Endothelial cell of umbilical vein (primary cell): ENCODE results near the gene NAV2. TPM values are rescaled to one million over a fixed set of nuclear protein-coding genes. Genes with fewer than 3 reads are reported as not detected.

ENCODE experiments used
- BruUV-seq: library from RNA; stranded (reverse); fragments of 400-500 nt; replicated peaks from 2 replicates; lab custom pipeline; 2021; lab: Mats Ljungman, UMichigan
- CTCF ChIA-PET: fragments of 300-600, 350-600 bp; sonication (Branson Sonifier 250); formaldehyde crosslinking; loops from one replicate; lab custom pipeline; 2021; ENCODE audit warnings: antibody characterized with exemption, inconsistent platforms; lab: Charles Lee
- POLR2A ChIA-PET: fragments of 300-600, 350-600 bp; sonication (Branson Sonifier 250); formaldehyde crosslinking; loops from one replicate; lab custom pipeline; 2021; ENCODE audit warnings: antibody characterized with exemption, inconsistent platforms; lab: Charles Lee
- DNase-seq: peaks from one replicate; pipeline ENCODE4 v3.0.0-alpha.2; 2011; ENCODE audit warnings: low read depth, low spot score
- FAIRE-seq: peaks from 2 replicates; lab custom pipeline; 2011; peaks lifted over from hg19 to GRCh38; lab: Jason Lieb, UNC
- H2AFZ ChIP-seq: 2 replicates; pipeline ENCODE4 v1.6.0; 2012; ENCODE audit warnings: low read depth, low read length, control low read depth, inconsistent platforms
- H3K27ac ChIP-seq: 2 replicates; pipeline ENCODE4 v1.5.1; 2011; ENCODE audit warnings: low read depth, mild to moderate bottlenecking, control low read depth, low read length, moderate library complexity; ENCODE audit not compliant: insufficient read depth
- H3K27me3 ChIP-seq, 2 experiments: 2 replicates each; pipeline versions ENCODE4 v1.6.0 to v1.6.1; 2011; ENCODE audit warnings: low read length in 2 of 2, mixed read lengths in 1 of 2; ENCODE audit not compliant: control insufficient read depth in 2 of 2, insufficient read depth in 2 of 2
- H3K36me3 ChIP-seq, 2 experiments: 2 replicates in 1 of 2; 3 replicates in 1 of 2; pipeline ENCODE4 v1.5.1; 2011; ENCODE audit warnings: low read length in 2 of 2, mild to moderate bottlenecking in 1 of 2, moderate library complexity in 1 of 2; ENCODE audit not compliant: control insufficient read depth in 2 of 2, insufficient read depth in 2 of 2; ENCODE audit errors: extremely low read depth in 1 of 2
- H3K4me1 ChIP-seq: 3 replicates; pipeline ENCODE4 v1.5.1; 2011; ENCODE audit warnings: mild to moderate bottlenecking, low read length; ENCODE audit not compliant: control insufficient read depth, insufficient read depth; ENCODE audit errors: extremely low read depth
- H3K4me2 ChIP-seq: 2 replicates; pipeline ENCODE4 v1.6.1; 2011; ENCODE audit warnings: low read length, control low read depth, mixed read lengths; ENCODE audit not compliant: insufficient read depth
- H3K4me3 ChIP-seq, 3 experiments: fragments of 200-600 bp in 1 of 3; sonication (generic), shearing (Covaris generic) in 1 of 3; replicated peaks in 1 of 3; 2 replicates each; pipeline ENCODE4 v1.5.1; 2011 to 2016; ENCODE audit warnings: control low read depth in 3 of 3, low read length in 3 of 3, mild to moderate bottlenecking in 2 of 3, inconsistent platforms in 1 of 3, low read depth in 1 of 3, moderate library complexity in 1 of 3; ENCODE audit not compliant: insufficient read depth in 1 of 3
- H3K79me2 ChIP-seq: 2 replicates; pipeline ENCODE4 v1.6.0; 2012; ENCODE audit warnings: low read length, inconsistent platforms; ENCODE audit not compliant: control insufficient read depth, insufficient read depth
- H3K9ac ChIP-seq: replicated peaks from 2 replicates; pipeline ENCODE3; 2011; ENCODE audit warnings: low read length, control low read depth; ENCODE audit not compliant: insufficient read depth; ENCODE audit errors: extremely low read depth
- H3K9me1 ChIP-seq: replicated peaks from 3 replicates; pipeline ENCODE4 v1.6.0; 2011; ENCODE audit warnings: mild to moderate bottlenecking, low read length; ENCODE audit not compliant: control insufficient read depth, insufficient read depth; ENCODE audit errors: extremely low read depth
- H3K9me3 ChIP-seq: replicated peaks from 2 replicates; pipeline ENCODE4 v1.5.1; 2012; ENCODE audit warnings: low read length, inconsistent platforms; ENCODE audit not compliant: control insufficient read depth, insufficient read depth
- H4K20me1 ChIP-seq: replicated peaks from 2 replicates; pipeline ENCODE3; 2011; ENCODE audit warnings: mild to moderate bottlenecking, low read length; ENCODE audit not compliant: control insufficient read depth, insufficient read depth; ENCODE audit errors: extremely low read depth
- CTCF ChIP-seq, 2 donors: IDR thresholded peaks; 1 replicate in 1 of 2; 2 replicates in 1 of 2; pipeline ENCODE4 v1.5.1; 2011; ENCODE audit warnings: low read length in 2 of 2, mild to moderate bottlenecking in 2 of 2, moderate library complexity in 2 of 2, control low read depth in 1 of 2, inconsistent platforms in 1 of 2, low read depth in 1 of 2; ENCODE audit not compliant: insufficient read depth in 1 of 2; ENCODE audit errors: extremely low read depth in 1 of 2
- EZH2 ChIP-seq: IDR thresholded peaks from 2 replicates; pipeline ENCODE4 v1.6.1; 2012; ENCODE audit warnings: borderline replicate concordance, low read depth, mild to moderate bottlenecking, moderate library complexity, low read length, inconsistent platforms; ENCODE audit not compliant: severe bottlenecking
- FOS ChIP-seq: IDR thresholded peaks from 2 replicates; pipeline ENCODE4 v1.6.1; 2011; ENCODE audit warnings: mild to moderate bottlenecking, low read length, moderate library complexity, borderline replicate concordance; ENCODE audit not compliant: insufficient read depth
- GATA2 ChIP-seq: IDR thresholded peaks from 2 replicates; pipeline ENCODE4 v1.7.0; 2011; ENCODE audit warnings: low read depth, mild to moderate bottlenecking, moderate library complexity, mixed read lengths, low read length; ENCODE audit not compliant: insufficient read length, insufficient read depth
- JUN ChIP-seq: IDR thresholded peaks from 2 replicates; pipeline ENCODE4 v1.6.1; 2011; ENCODE audit warnings: borderline replicate concordance, low read depth; ENCODE audit not compliant: insufficient read length, insufficient read depth
- MAX ChIP-seq: IDR thresholded peaks from 2 replicates; pipeline ENCODE4 v1.6.1; 2011; ENCODE audit not compliant: insufficient read depth, insufficient read length
- MYC ChIP-seq: IDR thresholded peaks from one replicate; pipeline ENCODE4 v1.6.1; 2011; ENCODE audit warnings: mild to moderate bottlenecking, low read depth, low read length
- POLR2A ChIP-seq: IDR thresholded peaks from 2 replicates; pipeline ENCODE4 v1.6.1; 2012; ENCODE audit warnings: low read depth, mild to moderate bottlenecking, control low read depth, low read length
- POLR2AphosphoS5 ChIP-seq: IDR thresholded peaks from 2 replicates; pipeline ENCODE4 v1.6.1; 2012; ENCODE audit warnings: low read depth, mild to moderate bottlenecking, control low read depth, low read length, moderate library complexity; ENCODE audit not compliant: insufficient read depth
- dilution Hi-C: fragments of 300-500 bp; cut with MboI; formaldehyde crosslinking; loops from one replicate; pipeline ENCODE4 v1.15.0; 2019; ENCODE audit warnings: low sequenced_read_pairs; ENCODE audit not compliant: extremely low pct_ligation_motif_present
- intact Hi-C: fragments of 100-400 bp; cut with micrococcal nuclease; formaldehyde crosslinking; loops from one replicate; pipeline ENCODE4 v1.10.0; 2022
- polyA plus RNA-seq, 4 experiments: library from polyadenylated mRNA; depleted of rRNA in 3 of 4; stranded (reverse) in 3 of 4; unstranded in 1 of 4; fragments of >200 nt; gene quantifications; 2 replicates each; pipeline versions ENCODE4 v1.2.1 to v1.2.3, GENCODE V29; 2011 to 2012; ENCODE audit warnings: missing spikeins in 1 of 4
- total RNA-seq: library from RNA; stranded (reverse); gene quantifications from 2 replicates; pipeline ENCODE4 v1.2.3, GENCODE V29; 2021

Gene NAV2
- total and polyA plus RNA-seq, 2 donors (not counting 3 experiments of a cell fraction or from before 2014, with no cell fraction given): 10.9 to 68.0 TPM

GRCh38 chr11:19947537-19948114, 235.0 kb downstream of the NAV2 start:
- no peak overlapping the region for H3K9ac ChIP-seq
- no peaks in the 10 kb centered on the region for H3K9me3 ChIP-seq
- peaks cover 5 to 7% of the 10 kb centered on the region in 2 experiments for H3K36me3 ChIP-seq
- intact Hi-C loops (no loop called here), dilution Hi-C loops (no loop called here)
- peaks cover 11% of the 10 kb centered on the region for H3K4me1 ChIP-seq
- FAIRE-seq (no peak), DNase-seq (no peak)
- H2AFZ ChIP-seq: no peak overlapping the region
- no peak overlapping the region for H3K4me3 ChIP-seq
- ChIA-PET POLR2A (no interaction called here), CTCF (interaction anchor here (1.4 to 2.7 kb wide), 3 partner anchors 181 to 406 kb away, joined by 4 to 8 read pairs (median 5); no protein-coding TSS in a partner anchor)
- no peak overlapping the region for H3K4me2 ChIP-seq
- H3K9me1 ChIP-seq: no peaks in the 10 kb centered on the region
- no peaks in the 10 kb centered on the region for H4K20me1 ChIP-seq
- no peaks in the 10 kb centered on the region for H3K27me3 ChIP-seq
- peaks cover under 1% of the 10 kb centered on the region for H3K79me2 ChIP-seq
- BruUV-seq: no TSS peak
- H3K27ac ChIP-seq: no peak overlapping the region
- TF ChIP-seq POLR2A: no peak
- no peak for TF ChIP-seq FOS
- TF ChIP-seq POLR2AphosphoS5: no peak
- no peak for TF ChIP-seq MAX
- TF ChIP-seq GATA2: no peak

GRCh38 chr11:19949606-19950005, 237.0 kb downstream of the NAV2 start:
- POLR2A ChIA-PET: no interaction called here
- H3K4me3 ChIP-seq: no peak overlapping the region
- no peak overlapping the region for H3K27ac ChIP-seq
- TF ChIP-seq CTCF (IDR thresholded peaks at IDR 0.05; ENCODE audit: extremely low read depth in 1 of 2, insufficient read depth in 1 of 2, low read depth in 1 of 2, low read length in 2 of 2) (no peak), POLR2AphosphoS5 (no peak), MYC (no peak), POLR2A (no peak), GATA2 (no peak), EZH2 (no peak), FOS (no peak), JUN (no peak), MAX (no peak)
- CTCF ChIA-PET: interaction anchor here (1.3 to 5.8 kb wide), 7 partner anchors 10 to 405 kb away, joined by 3 to 91 read pairs (median 6); no protein-coding TSS in a partner anchor
- peaks cover 8% of the 10 kb centered on the region for H3K79me2 ChIP-seq
- H3K36me3 ChIP-seq: peaks cover 5 to 7% of the 10 kb centered on the region in 2 experiments
- dilution Hi-C loops (no loop called here), intact Hi-C loops (loop anchor here (2.0 to 5.0 kb wide), 2 partner anchors 388 to 405 kb away; no protein-coding TSS in a partner anchor)
- no peak for FAIRE-seq
- H4K20me1 ChIP-seq: no peaks in the 10 kb centered on the region
- H3K9me3 ChIP-seq: no peaks in the 10 kb centered on the region
- BruUV-seq: no TSS peak
- H3K9ac ChIP-seq: no peak overlapping the region
- no peaks in the 10 kb centered on the region for H3K27me3 ChIP-seq
- DNase-seq: no peak
- H3K4me1 ChIP-seq: peaks cover 27% of the 10 kb centered on the region
- H3K4me2 ChIP-seq: no peak overlapping the region
- H2AFZ ChIP-seq: no peak overlapping the region
- H3K9me1 ChIP-seq: no peaks in the 10 kb centered on the region
